Activated CD4-positive, alpha-beta T cell treated with anti-CD3 and anti-CD28 coated beads, Interleukin-2, amount 10 ng/mL, durations not matched to agents 7 days and 5 days (primary cell): Measurements from ENCODE around the gene FGD5. TPM values are rescaled to one million over a fixed set of nuclear protein-coding genes. Genes with fewer than 3 reads are reported as not detected.

Experiments
- CTCF ChIA-PET: fragments of 350-600 bp; sonication (Branson Sonifier 250); formaldehyde crosslinking; loops from one replicate; lab custom pipeline; 2021; ENCODE audit warnings: antibody characterized with exemption; lab: Charles Lee
- POLR2A ChIA-PET: fragments of 350-600 bp; sonication (Branson Sonifier 250); formaldehyde crosslinking; loops from one replicate; lab custom pipeline; 2021; ENCODE audit warnings: antibody characterized with exemption; lab: Charles Lee
- DNase-seq: peaks from one replicate; pipeline ENCODE4 v3.0.0-alpha.2; 2020
- H3K27ac Mint-ChIP-seq: one replicate; pipeline ENCODE4 v1.8.0; 2021; ENCODE audit warnings: mild to moderate bottlenecking, moderate library complexity, mixed read lengths
- H3K27me3 Mint-ChIP-seq: one replicate; pipeline ENCODE4 v1.8.0; 2021; ENCODE audit warnings: mixed read lengths
- H3K36me3 Mint-ChIP-seq: one replicate; pipeline ENCODE4 v1.8.0; 2021; ENCODE audit warnings: low read depth, mixed read lengths
- H3K4me1 Mint-ChIP-seq: one replicate; pipeline ENCODE4 v1.8.0; 2021; ENCODE audit warnings: mixed read lengths
- H3K4me3 Mint-ChIP-seq: one replicate; pipeline ENCODE4 v1.8.0; 2021; ENCODE audit warnings: mild to moderate bottlenecking, moderate library complexity, mixed read lengths
- H3K9me3 Mint-ChIP-seq: one replicate; pipeline ENCODE4 v1.8.0; 2021; ENCODE audit warnings: mixed read lengths
- total RNA-seq, 2 experiments: library from RNA; stranded (reverse); gene quantifications; one replicate each; pipeline ENCODE4 v1.2.3, GENCODE V29; 2021

Gene FGD5
- total RNA-seq, 2 experiments from 2014 or later = 0.15 to 0.17 TPM

- Mint-ChIP-seq H3K27ac (peak overlapping the region; percentile 90), H3K4me3 (no peak overlapping the region), H3K9me3 (no peaks in the 10 kb centered on the region), H3K27me3 (peaks cover 18% of the 10 kb centered on the region), H3K36me3 (peaks cover 4% of the 10 kb centered on the region), H3K4me1 (peaks cover 72% of the 10 kb centered on the region)
- POLR2A ChIA-PET = no interaction called here
- CTCF ChIA-PET = interaction anchor here (1.3 kb wide), 1 partner anchor 10 kb away, joined by 3 read pairs; no protein-coding TSS in a partner anchor
- DNase-seq = no peak
Measured at GRCh38 chr3:14886101-14886500, 67.3 kb downstream of the FGD5 start.

- Mint-ChIP-seq H3K27ac (no peak overlapping the region), H3K27me3 (peaks cover 21% of the 10 kb centered on the region)
- POLR2A ChIA-PET = no interaction called here
Measured at GRCh38 chr3:14889205-14889604, 70.4 kb downstream of the FGD5 start.

GRCh38 chr3:14889943-14890342, 71.2 kb downstream of the FGD5 start:
- POLR2A ChIA-PET = interaction anchor here (0.7 kb wide), 1 partner anchor 156 kb away, joined by 5 read pairs; no protein-coding TSS in a partner anchor
- Mint-ChIP-seq H3K27ac (peak overlapping the region; percentile 39), H3K4me1 (peaks cover 42% of the 10 kb centered on the region), H3K36me3 (peaks cover 2% of the 10 kb centered on the region), H3K9me3 (no peaks in the 10 kb centered on the region), H3K4me3 (no peak overlapping the region), H3K27me3 (peaks cover 25% of the 10 kb centered on the region)
- CTCF ChIA-PET = interaction anchor here (1.2 to 2.2 kb wide), 3 partner anchors 10 to 32 kb away, joined by 3 to 4 read pairs (median 3); no protein-coding TSS in a partner anchor
- no peak for DNase-seq

More at GRCh38 chr3:14889205-14889604, 70.4 kb downstream of the FGD5 start:
- no peaks in the 10 kb centered on the region for H3K9me3 Mint-ChIP-seq
- CTCF ChIA-PET = interaction anchor here (1.2 to 2.2 kb wide), 3 partner anchors 10 to 32 kb away, joined by 3 to 4 read pairs (median 3); no protein-coding TSS in a partner anchor
- no peak overlapping the region for H3K4me3 Mint-ChIP-seq
- peaks cover 49% of the 10 kb centered on the region for H3K4me1 Mint-ChIP-seq
- no peak for DNase-seq
- peaks cover 4% of the 10 kb centered on the region for H3K36me3 Mint-ChIP-seq

- POLR2A ChIA-PET = interaction anchor here (0.7 kb wide), 1 partner anchor 155 kb away, joined by 5 read pairs; no protein-coding TSS in a partner anchor
Measured at GRCh38 chr3:14890476-14890875, 71.7 kb downstream of the FGD5 start.

GRCh38 chr3:14891135-14892132, 72.7 kb downstream of the FGD5 start:
- Mint-ChIP-seq H3K27ac (peak overlapping the region; percentile 58), H3K4me3 (no peak overlapping the region), H3K36me3 (peaks cover 2% of the 10 kb centered on the region), H3K27me3 (peaks cover 38% of the 10 kb centered on the region), H3K4me1 (peaks cover 27% of the 10 kb centered on the region), H3K9me3 (no peaks in the 10 kb centered on the region)
- CTCF ChIA-PET = interaction anchor here (1.2 kb wide), 1 partner anchor 240 kb away, joined by 3 read pairs; the partner anchor contains the start of gene CCDC174
- no peak for DNase-seq
- POLR2A ChIA-PET = no interaction called here

More at GRCh38 chr3:14890476-14890875, 71.7 kb downstream of the FGD5 start:
- Mint-ChIP-seq H3K9me3 (no peaks in the 10 kb centered on the region), H3K27ac (no peak overlapping the region), H3K36me3 (peaks cover 2% of the 10 kb centered on the region), H3K27me3 (peaks cover 30% of the 10 kb centered on the region), H3K4me1 (peaks cover 36% of the 10 kb centered on the region), H3K4me3 (no peak overlapping the region)
- CTCF ChIA-PET = interaction anchor here (1.2 to 1.3 kb wide), 2 partner anchors 11 to 31 kb away, joined by 3 read pairs; no protein-coding TSS in a partner anchor
- peak; percentile 16 for DNase-seq

- POLR2A ChIA-PET = no interaction called here
- H3K27me3 Mint-ChIP-seq = peaks cover 41% of the 10 kb centered on the region
- peak overlapping the region; percentile 47 for H3K27ac Mint-ChIP-seq
- CTCF ChIA-PET = interaction anchor here (1.2 kb wide), 1 partner anchor 241 kb away, joined by 3 read pairs; the partner anchor contains the start of gene CCDC174
- H3K4me3 Mint-ChIP-seq = no peak overlapping the region
- DNase-seq = no peak
- no peaks in the 10 kb centered on the region for H3K9me3 Mint-ChIP-seq
- H3K4me1 Mint-ChIP-seq = peaks cover 20% of the 10 kb centered on the region
- no peaks in the 10 kb centered on the region for H3K36me3 Mint-ChIP-seq
Measured at GRCh38 chr3:14892226-14892625, 73.5 kb downstream of the FGD5 start.

GRCh38 chr3:14894085-14894484, 75.3 kb downstream of the FGD5 start:
- H3K27me3 Mint-ChIP-seq = peaks cover 47% of the 10 kb centered on the region
- ChIA-PET POLR2A (no interaction called here), CTCF (interaction anchor here (0.6 to 1.2 kb wide), 4 partner anchors 19 to 1127 kb away, joined by 3 to 5 read pairs (median 4); no protein-coding TSS in a partner anchor)
- no peak overlapping the region for H3K27ac Mint-ChIP-seq
- no peaks in the 10 kb centered on the region for H3K36me3 Mint-ChIP-seq
- peaks cover 23% of the 10 kb centered on the region for H3K4me1 Mint-ChIP-seq
- no peaks in the 10 kb centered on the region for H3K9me3 Mint-ChIP-seq
- DNase-seq = no peak
- H3K4me3 Mint-ChIP-seq = no peak overlapping the region

- Mint-ChIP-seq H3K9me3 (no peaks in the 10 kb centered on the region), H3K36me3 (no peaks in the 10 kb centered on the region), H3K4me1 (peaks cover 6% of the 10 kb centered on the region), H3K27ac (no peak overlapping the region), H3K4me3 (no peak overlapping the region), H3K27me3 (peaks cover 32% of the 10 kb centered on the region)
- POLR2A ChIA-PET = interaction anchor here (0.5 kb wide), 1 partner anchor 408 kb away, joined by 4 read pairs; no protein-coding TSS in a partner anchor
- DNase-seq = no peak
- CTCF ChIA-PET = interaction anchor here (0.6 to 1.3 kb wide), 3 partner anchors 12 to 354 kb away, joined by 3 to 4 read pairs (median 3); no protein-coding TSS in a partner anchor
Measured at GRCh38 chr3:14897266-14897665, 78.5 kb downstream of the FGD5 start.

- no peaks in the 10 kb centered on the region for H3K36me3 Mint-ChIP-seq
- H3K4me1 Mint-ChIP-seq = peaks cover 6% of the 10 kb centered on the region
- ChIA-PET POLR2A (no interaction called here), CTCF (interaction anchor here (1.1 kb wide), 1 partner anchor 12 kb away, joined by 3 read pairs; no protein-coding TSS in a partner anchor)
- H3K9me3 Mint-ChIP-seq = no peaks in the 10 kb centered on the region
- no peak overlapping the region for H3K4me3 Mint-ChIP-seq
- peaks cover 32% of the 10 kb centered on the region for H3K27me3 Mint-ChIP-seq
- H3K27ac Mint-ChIP-seq = no peak overlapping the region
- DNase-seq = no peak
Measured at GRCh38 chr3:14898929-14899328, 80.2 kb downstream of the FGD5 start.

- no peak overlapping the region for H3K4me3 Mint-ChIP-seq
- CTCF ChIA-PET = interaction anchor here (0.8 to 1.2 kb wide), 2 partner anchors 11 to 21 kb away, joined by 3 to 4 read pairs; no protein-coding TSS in a partner anchor
Measured at GRCh38 chr3:14899993-14900618, 81.3 kb downstream of the FGD5 start.

GRCh38 chr3:14900881-14901873, 82.4 kb downstream of the FGD5 start:
- H3K36me3 Mint-ChIP-seq = peaks cover 2% of the 10 kb centered on the region
- H3K4me1 Mint-ChIP-seq = peaks cover 6% of the 10 kb centered on the region
- peaks cover 22% of the 10 kb centered on the region for H3K27me3 Mint-ChIP-seq
- POLR2A ChIA-PET = no interaction called here
- no peak for DNase-seq
- CTCF ChIA-PET = interaction anchor here (0.7 kb wide), 2 partner anchors 500 to 519 kb away, joined by 4 to 5 read pairs; no protein-coding TSS in a partner anchor
- no peak overlapping the region for H3K27ac Mint-ChIP-seq
- peaks cover 7% of the 10 kb centered on the region for H3K9me3 Mint-ChIP-seq
- no peak overlapping the region for H3K4me3 Mint-ChIP-seq

More at GRCh38 chr3:14899993-14900618, 81.3 kb downstream of the FGD5 start:
- POLR2A ChIA-PET = no interaction called here
- H3K9me3 Mint-ChIP-seq = peaks cover 2% of the 10 kb centered on the region
- H3K27ac Mint-ChIP-seq = no peak overlapping the region
- H3K4me1 Mint-ChIP-seq = peaks cover 6% of the 10 kb centered on the region
- no peak for DNase-seq
- H3K36me3 Mint-ChIP-seq = peaks cover 1% of the 10 kb centered on the region
- H3K27me3 Mint-ChIP-seq = peaks cover 28% of the 10 kb centered on the region
